ENCODE results near the gene TUBA4A.

DNA sequence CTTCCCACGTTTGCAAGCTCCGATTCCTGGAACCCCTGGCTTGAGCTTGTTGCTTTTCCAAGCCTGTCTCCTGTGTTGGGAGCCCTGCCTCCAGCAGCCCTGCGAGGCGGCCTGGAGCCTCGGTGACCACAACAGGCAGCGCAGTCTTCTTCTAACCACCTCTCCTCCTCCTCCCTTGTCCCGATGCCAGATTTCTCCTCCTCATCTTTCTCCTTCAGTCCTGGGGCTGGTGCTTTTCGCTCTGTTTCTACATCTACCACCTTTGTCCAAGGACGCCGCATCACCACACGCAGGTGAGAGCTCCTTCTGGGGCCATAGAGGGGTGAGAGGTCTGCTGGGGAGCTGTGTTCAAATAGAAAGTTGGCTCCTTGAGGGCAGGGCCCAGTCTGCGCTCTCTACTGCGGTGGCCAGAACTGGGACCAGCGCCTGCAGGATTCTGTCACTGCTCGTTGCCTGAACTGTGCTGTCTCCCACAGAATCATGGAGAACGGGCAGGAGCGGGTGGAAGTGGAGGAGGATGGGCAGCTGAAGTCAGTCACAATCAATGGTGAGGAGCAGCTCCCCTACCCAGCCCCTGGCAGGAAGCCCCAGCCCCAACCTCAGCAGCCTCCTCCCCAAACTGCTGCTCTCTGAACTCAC, 29.3 kb upstream of the TUBA4A start:
- TF ChIP-seq FOS (IDR thresholded peaks at IDR 0.05; ENCODE audit: borderline replicate concordance, extremely low read depth, insufficient read length) (no peak), CTCF (IDR thresholded peaks at IDR 0.05 in 2 of 3, conservative IDR thresholded peaks at IDR 0.05 in 1 of 3; ENCODE audit: control insufficient read depth in 2 of 3, extremely low read depth in 1 of 3, insufficient read depth in 1 of 3, low read depth in 3 of 3, low read length in 3 of 3) (no peak), RFX5 (IDR thresholded peaks at IDR 0.05; ENCODE audit: low read depth, low read length) (no peak), REST (IDR thresholded peaks at IDR 0.05; ENCODE audit: low read depth, low read length) (no peak), SKIL (IDR thresholded peaks at IDR 0.05; ENCODE audit: low read depth, poor library complexity, severe bottlenecking) (no peak), POLR2AphosphoS5 (IDR thresholded peaks at IDR 0.05; ENCODE audit: low read length) (no peak), EGR1 (IDR thresholded peaks at IDR 0.05; ENCODE audit: borderline replicate concordance in 1 of 2, low read depth in 2 of 2, low read length in 2 of 2) (no peak), EZH2 (IDR thresholded peaks at IDR 0.05; ENCODE audit: borderline replicate concordance, control insufficient read depth, low read depth, low read length) (no peak), CBFB (IDR thresholded peaks at IDR 0.05; ENCODE audit: low read depth) (no peak), CREB1 (IDR thresholded peaks at IDR 0.05; ENCODE audit: low read depth) (no peak), EP300 (IDR thresholded peaks at IDR 0.05; ENCODE audit: borderline replicate concordance in 1 of 2, control insufficient read depth in 1 of 2, low read depth in 2 of 2, low read length in 2 of 2) (no peak)

All from GM12878 (cell line).